GM12875 (cell line): ENCODE results near the gene USP24.
A peak's percentile ranks its signal among the peaks of the same experiment; 100 is the strongest.

Experiments
- H3K4me3 ChIP-seq: one replicate; pipeline ENCODE4 v1.5.1; 2011; ENCODE audit warnings: low read depth, low read length, control low read depth
- CTCF ChIP-seq: IDR thresholded peaks from 2 replicates; pipeline ENCODE4 v1.5.1; 2011; ENCODE audit warnings: low read depth, mild to moderate bottlenecking, control low read depth, inconsistent platforms, low read length, moderate library complexity, borderline replicate concordance; ENCODE audit not compliant: insufficient read depth

USP24 gene

DNA sequence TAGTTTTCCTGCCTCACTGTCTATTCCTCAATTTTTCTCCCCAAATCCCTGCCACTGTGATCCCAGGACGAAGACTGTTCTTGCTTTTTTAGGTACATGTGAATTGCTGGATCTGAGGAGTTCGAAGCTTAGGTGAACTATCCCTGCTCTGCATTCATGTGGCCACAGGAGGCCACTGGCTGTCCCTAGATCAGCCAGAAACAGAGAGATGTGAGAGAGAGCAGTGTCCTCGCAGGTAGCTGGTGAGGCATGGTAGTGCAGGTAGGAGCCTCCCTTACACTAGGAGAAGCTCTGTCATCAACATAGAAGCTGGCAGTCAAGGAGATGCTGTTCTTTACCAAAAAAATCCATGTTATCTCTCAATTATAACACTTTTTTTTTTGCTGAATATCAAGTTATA, 71.5 kb downstream of the USP24 start:
- TF ChIP-seq CTCF = peak; percentile 22; the same call in 1 of the 2 replicates
- H3K4me3 ChIP-seq = no peak overlapping the region

DNA sequence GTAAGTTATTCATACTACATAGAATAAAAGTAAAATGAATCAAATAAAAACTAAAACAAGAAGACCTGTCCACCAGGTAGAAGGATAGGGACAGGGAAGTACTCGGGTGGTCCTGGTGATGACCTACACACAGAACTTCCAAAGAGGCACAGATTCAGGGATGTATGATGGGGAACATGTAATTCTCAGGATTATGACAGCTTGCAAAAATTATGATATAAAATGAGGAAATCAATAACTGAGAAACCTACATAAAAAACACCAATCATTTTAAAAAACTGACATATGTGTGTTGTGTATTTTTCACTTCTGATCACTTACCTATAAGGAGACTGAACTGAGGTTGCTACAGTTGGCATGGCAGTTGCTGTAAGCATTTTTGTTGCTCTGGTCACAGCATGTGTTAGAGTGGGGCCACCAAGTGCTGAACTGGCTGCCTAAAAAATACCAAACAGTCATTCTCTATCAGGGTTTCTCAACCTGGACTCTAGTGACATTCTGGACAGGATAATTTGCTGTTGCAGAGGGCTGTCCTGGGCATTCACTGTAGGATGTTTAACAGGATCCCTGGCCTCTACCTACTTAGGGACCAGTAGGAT, 73.8 kb downstream of the USP24 start:
- no peak for TF ChIP-seq CTCF
- H3K4me3 ChIP-seq = no peak overlapping the region

DNA sequence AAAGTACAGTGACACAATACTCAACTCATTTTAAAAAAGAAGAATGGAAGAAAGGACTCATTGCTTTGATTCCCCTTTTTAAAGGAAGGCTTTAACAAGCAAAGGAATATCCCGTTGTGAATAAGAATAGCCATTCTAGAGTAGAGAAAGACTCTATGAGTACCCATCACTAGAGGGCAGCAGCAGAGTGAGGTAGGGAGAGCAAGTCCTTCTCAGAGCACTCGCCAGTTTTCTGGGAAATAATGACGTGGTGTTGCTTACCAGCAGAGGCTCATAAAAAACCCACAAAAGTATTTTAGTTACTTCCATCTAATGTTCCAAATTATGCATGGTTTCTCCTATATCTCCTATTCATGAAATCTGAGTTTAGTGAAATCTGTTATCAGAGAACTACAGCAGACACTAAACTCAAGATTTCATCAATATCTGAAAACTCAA, 74.6 kb downstream of the USP24 start:
- no peak overlapping the region for H3K4me3 ChIP-seq
- TF ChIP-seq CTCF = peak; percentile 67

DNA sequence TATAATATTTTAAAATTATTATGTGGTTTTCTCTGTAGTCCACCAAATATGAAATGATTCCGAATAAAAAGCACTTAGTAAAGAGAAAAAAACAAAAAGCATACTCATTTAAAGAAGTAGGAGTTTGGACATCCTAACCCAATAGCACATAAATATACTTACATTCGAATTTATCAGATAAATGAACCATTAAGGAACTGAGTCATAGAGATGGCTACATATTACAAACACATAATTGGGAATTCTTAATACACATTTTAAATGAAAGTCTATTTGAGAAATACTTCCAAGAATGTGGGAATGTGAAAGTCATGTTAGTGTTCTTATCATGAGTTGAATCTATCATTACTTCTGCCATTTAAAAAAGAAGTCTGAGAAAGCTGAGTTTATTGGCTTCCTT, 75.0 kb downstream of the USP24 start:
- no peak overlapping the region for H3K4me3 ChIP-seq
- no peak for TF ChIP-seq CTCF

- no peak overlapping the region for H3K4me3 ChIP-seq
- no peak for TF ChIP-seq CTCF
Measured at GRCh38 chr1:55138823-55139222, 76.3 kb downstream of the USP24 start.

DNA sequence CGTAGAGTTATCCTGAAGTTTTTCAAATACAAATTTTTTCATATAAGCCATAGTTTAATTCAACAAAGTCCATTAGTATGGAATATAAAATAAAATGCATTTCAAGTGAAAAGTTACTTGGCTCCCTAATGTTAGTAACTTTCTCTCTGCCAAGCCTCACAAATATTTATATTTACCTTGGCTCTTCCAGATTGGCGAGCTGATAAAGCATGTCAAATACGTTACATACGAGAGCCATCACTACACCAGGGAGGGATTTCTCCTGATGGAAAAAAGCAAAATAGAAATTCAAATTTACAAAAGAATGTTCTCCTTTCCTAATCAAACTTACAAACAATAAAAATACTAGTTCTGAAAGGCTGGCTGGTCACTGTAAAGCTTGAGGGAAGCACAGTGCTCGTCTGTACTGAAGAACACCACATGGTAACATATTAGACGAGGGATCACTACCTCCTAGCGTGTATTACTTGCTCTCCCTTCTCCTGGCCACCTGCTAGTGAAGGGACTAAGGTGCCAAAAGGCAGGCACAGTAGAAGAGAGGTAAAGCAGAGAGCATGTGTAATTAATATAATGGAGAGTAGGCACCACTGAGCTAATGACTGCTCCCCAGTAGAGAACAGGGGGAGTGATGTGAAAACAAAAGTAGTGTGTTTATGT, 80.9 kb downstream of the USP24 start:
- TF ChIP-seq CTCF = no peak
- no peak overlapping the region for H3K4me3 ChIP-seq

DNA sequence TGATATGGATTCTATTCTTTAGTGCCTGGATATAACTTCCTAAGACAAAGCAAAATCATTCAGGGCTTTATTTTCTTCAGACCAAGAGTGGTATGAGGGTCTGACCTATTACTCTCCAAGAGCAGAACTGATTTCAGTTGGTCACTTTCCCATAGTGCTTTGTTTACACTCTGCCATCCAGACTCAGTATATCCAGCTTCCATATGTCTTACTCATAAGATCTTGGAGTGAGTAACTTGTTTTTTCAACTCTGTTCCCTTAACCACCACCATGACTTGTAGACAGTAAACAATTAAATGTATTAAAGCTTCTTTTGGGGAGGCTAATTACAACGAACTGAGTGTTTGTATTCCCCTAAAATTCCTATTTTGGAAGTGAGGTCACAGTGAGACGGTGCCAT, 83.4 kb downstream of the USP24 start:
- H3K4me3 ChIP-seq = no peak overlapping the region
- no peak for TF ChIP-seq CTCF
